T-helper 1 cell treated with Interleukin-12 subunit alpha and Interleukin-12 subunit beta and Interleukin-4 antibody, amounts not matched to agents 30 μg/mL and 1 μg/mL, for 36 hours (primary cell): ENCODE data around the gene PBX3.

Experiments
- H3K27ac Mint-ChIP-seq: one replicate; pipeline ENCODE4 v1.8.0; 2021; ENCODE audit warnings: mild to moderate bottlenecking, mixed read lengths
- H3K27me3 Mint-ChIP-seq: one replicate; pipeline ENCODE4 v1.8.0; 2021; ENCODE audit warnings: low read depth, mixed read lengths
- H3K36me3 Mint-ChIP-seq: one replicate; pipeline ENCODE4 v1.8.0; 2021; ENCODE audit warnings: low read depth, mixed read lengths
- H3K4me1 Mint-ChIP-seq: one replicate; pipeline ENCODE4 v1.8.0; 2021; ENCODE audit warnings: low read depth, mixed read lengths
- H3K4me3 Mint-ChIP-seq: one replicate; pipeline ENCODE4 v1.8.0; 2021; ENCODE audit warnings: mild to moderate bottlenecking, moderate library complexity, mixed read lengths
- H3K9me3 Mint-ChIP-seq: one replicate; pipeline ENCODE4 v1.8.0; 2021; ENCODE audit warnings: mixed read lengths

PBX3 gene

DNA sequence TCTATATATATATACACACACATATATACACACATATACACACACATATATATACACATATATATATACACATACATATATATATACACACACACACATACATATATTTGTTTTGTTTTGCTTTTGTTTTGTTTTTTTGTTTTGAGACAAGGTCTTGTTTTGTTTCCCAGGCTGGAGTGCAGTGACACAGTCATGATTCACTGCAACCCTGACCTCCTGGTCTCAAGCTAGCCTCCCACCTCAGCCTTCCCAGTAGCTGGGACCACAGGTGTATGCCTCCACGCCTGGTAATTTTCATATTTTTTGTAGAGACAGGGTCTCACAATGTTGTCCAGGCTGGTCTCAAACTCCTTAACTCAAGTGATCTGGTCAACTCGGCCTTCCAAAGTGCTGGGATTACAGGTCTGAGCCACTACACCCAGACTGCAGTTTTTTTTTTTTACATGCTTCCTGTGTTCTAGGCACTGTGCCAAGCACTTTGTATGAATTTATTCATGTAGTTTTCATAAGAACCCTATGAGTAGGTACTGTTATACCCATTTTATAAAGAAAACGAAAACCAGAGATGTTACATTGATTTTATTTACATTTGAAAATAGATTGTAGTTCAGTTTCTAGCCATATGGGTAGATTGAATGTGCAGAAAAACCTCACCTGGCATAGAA lies 120.7 kb downstream of the PBX3 start:
- no peaks in the 10 kb centered on the region for H3K27me3 Mint-ChIP-seq
- no peak overlapping the region for H3K27ac Mint-ChIP-seq
- H3K4me1 Mint-ChIP-seq, result no peaks in the 10 kb centered on the region
- no peak overlapping the region for H3K4me3 Mint-ChIP-seq
- no peaks in the 10 kb centered on the region for H3K36me3 Mint-ChIP-seq
- H3K9me3 Mint-ChIP-seq, result no peaks in the 10 kb centered on the region

DNA sequence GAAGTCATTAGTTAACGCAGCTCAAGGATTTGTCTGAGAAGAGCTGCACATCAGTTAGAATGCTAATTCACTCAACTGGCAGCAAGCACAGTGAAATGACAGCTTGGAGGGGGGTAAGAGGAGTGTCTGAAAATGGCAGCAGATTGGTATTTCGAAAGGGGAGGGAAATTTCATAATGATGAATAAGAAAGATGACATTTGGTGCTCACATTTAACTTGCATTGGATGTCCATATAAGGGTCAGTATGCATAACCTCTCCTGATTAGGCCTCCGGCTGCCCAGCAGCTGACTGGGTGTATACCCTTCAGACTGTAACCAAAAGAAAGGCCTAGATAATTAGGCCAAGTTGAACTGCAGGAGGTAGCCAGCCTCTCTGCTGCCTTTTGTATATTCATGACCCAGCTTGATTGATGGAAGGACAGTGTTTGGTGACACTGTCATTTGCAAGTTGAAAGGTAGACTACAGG lies 131.0 kb downstream of the PBX3 start:
- H3K27me3 Mint-ChIP-seq, result peaks cover 3% of the 10 kb centered on the region
- H3K27ac Mint-ChIP-seq, result no peak overlapping the region
- H3K36me3 Mint-ChIP-seq, result no peaks in the 10 kb centered on the region
- H3K4me1 Mint-ChIP-seq, result no peaks in the 10 kb centered on the region
- H3K4me3 Mint-ChIP-seq, result no peak overlapping the region
- no peaks in the 10 kb centered on the region for H3K9me3 Mint-ChIP-seq

GRCh38 chr9:125881042-125881441 lies 133.9 kb downstream of the PBX3 start:
- Mint-ChIP-seq H3K27me3 (peaks cover 11% of the 10 kb centered on the region), H3K36me3 (no peaks in the 10 kb centered on the region), H3K27ac (no peak overlapping the region), H3K4me3 (no peak overlapping the region), H3K4me1 (no peaks in the 10 kb centered on the region), H3K9me3 (no peaks in the 10 kb centered on the region)

DNA sequence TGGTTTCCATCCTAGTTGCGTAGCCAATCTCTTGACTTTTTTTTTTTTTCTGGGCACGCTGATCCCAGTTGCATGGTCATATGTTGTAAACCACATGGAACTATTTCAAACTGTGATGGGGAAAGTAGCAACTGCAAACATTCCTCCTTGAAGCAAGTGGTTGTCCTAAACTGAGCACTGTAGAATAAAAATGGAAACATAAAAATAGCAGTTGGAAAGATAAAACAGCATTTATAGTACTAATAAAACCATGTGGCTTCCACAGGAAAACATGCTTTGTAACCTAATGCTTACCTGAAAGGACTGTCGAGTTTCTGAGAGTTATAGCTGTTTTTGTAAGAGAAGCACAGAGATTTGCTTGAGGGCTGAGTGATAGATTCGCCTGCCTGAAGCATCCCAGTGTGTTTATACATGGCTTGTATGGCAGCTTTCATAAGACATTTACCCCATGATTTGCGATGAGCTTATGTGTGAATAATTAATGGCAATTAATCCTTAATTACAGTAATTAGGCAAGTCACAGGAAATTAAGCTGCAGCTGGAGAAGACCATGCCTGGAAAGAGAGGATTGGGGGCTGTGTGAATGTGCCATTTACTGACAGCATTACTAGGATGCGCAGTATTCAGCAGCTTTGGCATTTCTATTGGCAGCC lies 136.5 kb downstream of the PBX3 start:
- Mint-ChIP-seq H3K36me3 (no peaks in the 10 kb centered on the region), H3K4me1 (no peaks in the 10 kb centered on the region), H3K27ac (no peak overlapping the region), H3K9me3 (no peaks in the 10 kb centered on the region), H3K27me3 (peaks cover 34% of the 10 kb centered on the region), H3K4me3 (no peak overlapping the region)

DNA sequence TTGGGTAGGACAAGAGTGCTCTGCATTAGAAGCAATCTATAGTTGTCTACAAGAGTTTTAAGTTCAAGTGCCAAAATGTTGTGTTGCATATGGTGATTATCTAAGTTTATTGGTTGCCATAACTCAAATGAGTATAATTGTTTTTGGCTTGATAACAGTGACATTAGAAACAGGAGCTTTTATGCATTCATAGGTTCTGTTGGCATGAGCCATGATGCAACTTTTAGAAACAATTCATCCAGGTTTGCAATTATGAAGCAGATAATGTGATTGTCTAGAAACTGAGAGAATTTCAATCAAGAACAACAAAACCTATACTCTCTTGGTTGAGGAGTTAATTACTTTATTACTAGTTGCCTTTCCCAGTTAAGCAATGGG lies 137.0 kb downstream of the PBX3 start:
- Mint-ChIP-seq H3K4me3 (no peak overlapping the region), H3K27me3 (peaks cover 39% of the 10 kb centered on the region), H3K36me3 (no peaks in the 10 kb centered on the region), H3K9me3 (no peaks in the 10 kb centered on the region), H3K4me1 (peaks cover 2% of the 10 kb centered on the region), H3K27ac (no peak overlapping the region)

- Mint-ChIP-seq H3K9me3 (no peaks in the 10 kb centered on the region), H3K36me3 (no peaks in the 10 kb centered on the region), H3K4me1 (peaks cover 5% of the 10 kb centered on the region), H3K4me3 (no peak overlapping the region), H3K27ac (no peak overlapping the region), H3K27me3 (peaks cover 51% of the 10 kb centered on the region)
These were observed 138.3 kb downstream of the PBX3 start for GRCh38 chr9:125885405-125886034.

GRCh38 chr9:125886365-125886764 lies 139.2 kb downstream of the PBX3 start:
- H3K27ac Mint-ChIP-seq, result no peak overlapping the region
- H3K36me3 Mint-ChIP-seq, result no peaks in the 10 kb centered on the region
- no peak overlapping the region for H3K4me3 Mint-ChIP-seq
- H3K27me3 Mint-ChIP-seq, result peaks cover 58% of the 10 kb centered on the region
- peaks cover 5% of the 10 kb centered on the region for H3K4me1 Mint-ChIP-seq
- H3K9me3 Mint-ChIP-seq, result no peaks in the 10 kb centered on the region

GRCh38 chr9:125887172-125887571 lies 140.0 kb downstream of the PBX3 start:
- peaks cover 5% of the 10 kb centered on the region for H3K4me1 Mint-ChIP-seq
- no peaks in the 10 kb centered on the region for H3K9me3 Mint-ChIP-seq
- H3K27ac Mint-ChIP-seq, result no peak overlapping the region
- peaks cover 58% of the 10 kb centered on the region for H3K27me3 Mint-ChIP-seq
- no peak overlapping the region for H3K4me3 Mint-ChIP-seq
- H3K36me3 Mint-ChIP-seq, result no peaks in the 10 kb centered on the region

GRCh38 chr9:125888211-125888610 lies 141.0 kb downstream of the PBX3 start:
- H3K4me3 Mint-ChIP-seq, result no peak overlapping the region
- no peaks in the 10 kb centered on the region for H3K36me3 Mint-ChIP-seq
- H3K4me1 Mint-ChIP-seq, result peaks cover 5% of the 10 kb centered on the region
- H3K27ac Mint-ChIP-seq, result no peak overlapping the region
- H3K9me3 Mint-ChIP-seq, result no peaks in the 10 kb centered on the region
- peaks cover 64% of the 10 kb centered on the region for H3K27me3 Mint-ChIP-seq

DNA sequence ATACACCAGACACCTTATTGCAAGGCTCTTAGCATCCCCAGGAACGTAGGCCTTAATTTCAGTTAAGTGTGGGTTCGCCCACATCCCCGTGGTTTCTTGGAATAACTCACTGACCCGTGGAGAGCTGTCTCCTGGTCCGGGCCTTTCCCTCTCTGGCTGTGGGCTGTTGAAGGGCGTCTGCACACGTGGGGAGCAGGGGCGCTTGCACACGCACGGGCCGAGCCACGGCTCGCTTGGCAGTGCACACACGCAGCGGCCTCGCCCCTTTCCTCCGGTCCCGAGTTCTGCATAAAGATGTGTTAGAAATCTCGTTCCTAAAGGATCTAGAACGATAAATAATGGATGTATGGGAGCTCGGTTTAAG lies 141.9 kb downstream of the PBX3 start:
- no peaks in the 10 kb centered on the region for H3K36me3 Mint-ChIP-seq
- no peaks in the 10 kb centered on the region for H3K9me3 Mint-ChIP-seq
- H3K4me3 Mint-ChIP-seq, result peak overlapping the region; percentile 52
- H3K27me3 Mint-ChIP-seq, result peaks cover 60% of the 10 kb centered on the region
- no peak overlapping the region for H3K27ac Mint-ChIP-seq
- H3K4me1 Mint-ChIP-seq, result peaks cover 5% of the 10 kb centered on the region

GRCh38 chr9:125889476-125890419 lies 142.6 kb downstream of the PBX3 start:
- no peaks in the 10 kb centered on the region for H3K9me3 Mint-ChIP-seq
- H3K4me3 Mint-ChIP-seq, result peak overlapping the region; percentile 52
- no peaks in the 10 kb centered on the region for H3K36me3 Mint-ChIP-seq
- no peak overlapping the region for H3K27ac Mint-ChIP-seq
- peaks cover 65% of the 10 kb centered on the region for H3K27me3 Mint-ChIP-seq
- H3K4me1 Mint-ChIP-seq, result peaks cover 5% of the 10 kb centered on the region

- Mint-ChIP-seq H3K27ac (no peak overlapping the region), H3K4me3 (no peak overlapping the region), H3K9me3 (no peaks in the 10 kb centered on the region), H3K4me1 (peaks cover 5% of the 10 kb centered on the region), H3K36me3 (no peaks in the 10 kb centered on the region), H3K27me3 (peaks cover 63% of the 10 kb centered on the region)
These were observed 143.7 kb downstream of the PBX3 start for GRCh38 chr9:125890826-125891225.

DNA sequence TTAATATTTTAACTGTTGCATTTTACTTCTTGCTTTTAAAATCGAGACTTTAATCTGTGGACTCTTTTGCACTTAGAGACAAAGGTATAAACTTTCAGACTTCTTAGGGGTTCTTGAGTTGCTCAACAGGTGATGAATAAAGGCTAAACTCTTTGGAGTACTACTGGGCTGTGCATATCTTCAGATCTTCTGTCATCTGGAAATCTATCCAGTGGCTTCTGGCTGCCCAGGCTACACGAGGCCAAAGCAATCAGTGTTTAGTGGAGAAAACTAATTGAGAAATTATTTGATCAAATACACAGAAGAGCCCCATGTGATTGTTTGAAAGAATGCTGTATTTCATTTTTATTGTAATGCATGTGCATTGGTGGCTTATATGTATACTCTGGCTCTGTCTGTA lies 146.1 kb downstream of the PBX3 start:
- Mint-ChIP-seq H3K27ac (no peak overlapping the region), H3K36me3 (no peaks in the 10 kb centered on the region), H3K9me3 (no peaks in the 10 kb centered on the region), H3K4me3 (no peak overlapping the region), H3K27me3 (peaks cover 45% of the 10 kb centered on the region), H3K4me1 (peaks cover 5% of the 10 kb centered on the region)

- H3K27ac Mint-ChIP-seq, result no peak overlapping the region
- no peaks in the 10 kb centered on the region for H3K36me3 Mint-ChIP-seq
- H3K4me3 Mint-ChIP-seq, result no peak overlapping the region
- peaks cover 32% of the 10 kb centered on the region for H3K27me3 Mint-ChIP-seq
- no peaks in the 10 kb centered on the region for H3K9me3 Mint-ChIP-seq
- H3K4me1 Mint-ChIP-seq, result no peaks in the 10 kb centered on the region
These were observed 147.4 kb downstream of the PBX3 start for GRCh38 chr9:125894566-125894965.
